ENCODE results near the gene UPF3B.
"Not testable (repeated sequence)": the region's sequence is repeated elsewhere in the genome, so short reads cannot be mapped to it uniquely, and the experiment has no call there.

The UPF3B gene, protein sequence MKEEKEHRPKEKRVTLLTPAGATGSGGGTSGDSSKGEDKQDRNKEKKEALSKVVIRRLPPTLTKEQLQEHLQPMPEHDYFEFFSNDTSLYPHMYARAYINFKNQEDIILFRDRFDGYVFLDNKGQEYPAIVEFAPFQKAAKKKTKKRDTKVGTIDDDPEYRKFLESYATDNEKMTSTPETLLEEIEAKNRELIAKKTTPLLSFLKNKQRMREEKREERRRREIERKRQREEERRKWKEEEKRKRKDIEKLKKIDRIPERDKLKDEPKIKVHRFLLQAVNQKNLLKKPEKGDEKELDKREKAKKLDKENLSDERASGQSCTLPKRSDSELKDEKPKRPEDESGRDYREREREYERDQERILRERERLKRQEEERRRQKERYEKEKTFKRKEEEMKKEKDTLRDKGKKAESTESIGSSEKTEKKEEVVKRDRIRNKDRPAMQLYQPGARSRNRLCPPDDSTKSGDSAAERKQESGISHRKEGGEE

DNA sequence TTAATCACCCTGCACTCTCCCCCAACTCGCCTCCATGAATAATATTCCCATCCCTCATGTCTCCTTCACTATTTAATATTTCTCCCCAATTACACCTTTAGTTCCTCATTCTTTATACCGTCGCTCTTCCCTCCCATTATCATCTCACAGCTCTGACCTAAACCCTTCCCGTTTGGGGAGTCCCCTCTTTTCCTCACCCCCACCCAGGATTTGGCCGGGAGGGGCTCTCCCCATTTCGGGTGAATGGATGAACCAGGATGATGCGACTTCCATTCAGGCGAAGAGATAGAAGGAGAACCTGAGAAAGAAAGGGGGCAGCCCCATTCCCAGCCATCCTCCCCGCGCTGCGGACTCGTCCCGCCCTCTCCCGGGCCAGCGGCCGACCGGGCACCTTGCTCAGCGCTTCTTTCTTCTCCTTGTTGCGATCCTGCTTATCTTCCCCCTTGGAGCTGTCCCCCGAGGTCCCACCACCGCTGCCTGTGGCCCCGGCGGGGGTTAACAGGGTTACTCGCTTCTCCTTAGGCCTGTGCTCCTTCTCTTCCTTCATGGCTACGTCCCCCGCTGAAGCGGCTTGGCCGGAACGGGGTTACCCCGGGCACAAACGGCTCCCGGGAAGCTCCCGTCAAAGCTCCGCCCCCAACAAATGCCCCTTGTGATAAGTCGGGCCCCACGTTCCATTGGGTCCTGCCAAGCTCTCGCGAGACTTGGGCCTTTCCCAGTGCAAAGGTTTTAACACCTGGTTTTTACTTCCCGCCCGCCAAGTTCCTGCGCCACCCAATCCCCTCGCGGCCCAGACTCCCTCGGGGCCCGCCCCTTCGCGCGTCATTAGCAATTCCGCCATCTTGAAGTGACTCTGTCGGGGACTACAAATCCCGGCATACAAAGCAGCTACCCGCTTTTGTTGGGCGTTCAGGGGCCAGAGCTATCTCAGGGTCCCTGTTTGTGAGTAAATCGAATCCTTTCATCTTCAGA, at the start of gene UPF3B:
Gene UPF3B (minus strand): TSS at position 582 of the 972 bp plus-strand sequence. CDS start 35 bp downstream, at position 547.
- DNase-seq = peak; percentile 95

DNA sequence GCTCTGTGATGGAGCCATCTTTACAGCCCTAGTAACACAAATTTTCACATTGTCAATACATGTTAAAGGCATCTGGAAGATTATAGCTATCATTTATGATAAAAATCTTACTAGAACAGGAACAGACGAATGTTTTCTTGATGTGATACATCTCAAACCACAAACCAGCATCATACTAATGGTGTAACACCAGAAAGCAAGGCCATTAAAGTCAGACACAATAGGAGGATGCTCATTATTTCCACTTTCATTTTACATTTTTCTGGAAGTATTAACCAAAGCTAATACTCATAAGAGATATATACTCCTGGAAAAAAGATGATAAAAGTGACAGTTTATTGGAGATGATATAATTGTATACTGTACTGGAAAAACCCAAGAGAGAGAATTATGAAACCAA, 48.2 kb upstream of the UPF3B start:
- DNase-seq = no peak

DNA sequence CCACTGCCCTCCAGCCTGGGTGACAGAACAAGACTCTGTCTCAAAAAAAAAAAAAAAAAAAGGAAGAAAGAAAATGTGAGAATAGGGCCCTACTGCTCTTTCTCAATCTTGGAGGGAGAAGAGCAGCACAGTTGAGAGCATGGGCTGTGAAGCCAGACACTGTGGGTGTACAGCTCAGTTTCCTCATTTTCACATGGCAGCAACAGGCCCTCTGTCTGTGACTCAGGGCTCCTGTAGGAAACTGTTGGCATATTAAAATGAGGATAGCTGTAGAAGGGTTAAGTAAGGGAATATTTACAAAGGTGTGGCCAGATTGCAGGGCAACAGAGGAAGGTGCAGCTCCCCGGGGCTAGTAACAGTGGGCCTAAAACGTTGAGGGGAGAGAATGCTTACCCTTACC, 46.4 kb upstream of the UPF3B start:
- DNase-seq = no peak

DNA sequence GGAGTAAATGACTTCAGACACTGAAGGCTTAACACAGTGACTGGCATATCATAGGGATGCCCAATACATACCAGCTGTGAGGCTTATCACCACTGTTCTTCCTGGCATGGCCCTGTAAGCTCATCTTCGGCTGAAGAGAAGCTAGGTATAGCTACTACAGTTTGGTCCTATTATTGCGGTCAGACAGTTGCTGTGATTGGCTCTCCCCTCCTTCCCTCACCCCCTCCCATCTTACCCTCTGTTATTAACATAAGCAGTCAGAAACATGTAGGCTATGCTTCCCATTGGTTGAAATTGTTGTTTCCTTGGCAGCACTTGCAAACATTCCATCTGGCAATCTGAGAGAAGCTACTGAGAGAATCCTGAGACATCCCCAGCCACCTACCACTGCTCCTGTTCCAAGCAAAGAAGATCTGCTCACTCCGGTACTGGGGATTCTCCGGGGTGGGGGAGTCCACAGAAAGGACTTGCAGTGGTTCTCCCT, 43.1 kb upstream of the UPF3B start, which contains the start of gene AKAP14:
Gene AKAP14 (plus strand): TSS at position 51 of the 484 bp plus-strand sequence. CDS start 7,331 bp downstream, outside the sequence.
- no peak for DNase-seq

DNA sequence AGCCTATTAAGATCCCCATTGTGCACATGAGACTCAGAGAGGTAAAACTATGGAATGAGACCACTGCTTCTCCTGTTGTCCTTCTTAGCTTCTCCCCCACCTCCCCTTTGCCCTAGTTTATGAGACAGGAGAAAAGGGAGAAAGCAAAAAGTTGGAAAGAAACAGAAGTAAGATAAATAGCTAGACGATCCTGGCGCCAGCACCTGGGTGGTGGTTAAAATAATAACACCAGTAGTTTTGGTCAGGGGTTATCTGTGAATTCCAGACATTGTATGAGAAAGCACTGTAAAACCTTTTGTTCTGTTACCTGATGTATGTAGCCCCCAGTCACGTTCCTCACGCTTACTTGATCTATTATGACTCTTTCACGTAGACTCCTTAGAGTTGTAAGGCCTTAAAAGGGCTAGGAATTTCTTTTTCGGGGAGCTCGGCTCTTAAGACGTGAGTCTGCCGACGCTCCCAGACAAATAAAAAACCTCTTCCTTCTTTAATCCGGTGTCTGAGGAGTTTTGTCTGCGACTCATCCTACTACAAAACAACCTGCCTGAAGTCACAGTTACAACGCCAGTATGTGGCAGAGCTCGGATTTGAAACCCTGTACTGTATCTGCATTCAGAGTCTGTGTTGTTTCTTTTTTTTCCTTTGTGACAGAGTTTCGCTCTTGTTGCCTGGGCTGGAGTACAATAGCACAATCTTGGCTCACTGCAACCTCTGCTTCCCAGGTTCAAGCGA, 39.4 kb upstream of the UPF3B start:
- DNase-seq = not testable (repeated sequence)

DNA sequence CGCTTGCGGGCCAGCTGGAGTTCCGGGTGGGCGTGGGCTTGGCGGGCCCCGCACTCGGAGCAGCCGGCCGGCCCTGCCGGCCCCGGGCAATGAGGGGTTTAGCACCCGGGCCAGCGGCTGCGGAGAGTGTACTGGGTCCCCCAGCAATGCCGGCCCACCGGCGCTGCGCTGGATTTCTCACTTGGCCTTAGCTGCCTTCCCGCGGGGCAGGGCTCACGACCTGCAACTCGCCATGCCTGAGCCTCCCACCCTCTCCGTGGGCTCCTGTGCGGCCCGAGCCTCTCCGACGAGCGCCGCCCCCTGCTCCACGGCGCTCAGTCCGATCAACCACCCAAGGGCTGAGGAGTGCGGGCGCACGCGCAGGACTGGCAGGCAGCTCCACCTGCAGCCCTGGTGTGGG, 37.9 kb upstream of the UPF3B start:
- not testable (repeated sequence) for DNase-seq

DNA sequence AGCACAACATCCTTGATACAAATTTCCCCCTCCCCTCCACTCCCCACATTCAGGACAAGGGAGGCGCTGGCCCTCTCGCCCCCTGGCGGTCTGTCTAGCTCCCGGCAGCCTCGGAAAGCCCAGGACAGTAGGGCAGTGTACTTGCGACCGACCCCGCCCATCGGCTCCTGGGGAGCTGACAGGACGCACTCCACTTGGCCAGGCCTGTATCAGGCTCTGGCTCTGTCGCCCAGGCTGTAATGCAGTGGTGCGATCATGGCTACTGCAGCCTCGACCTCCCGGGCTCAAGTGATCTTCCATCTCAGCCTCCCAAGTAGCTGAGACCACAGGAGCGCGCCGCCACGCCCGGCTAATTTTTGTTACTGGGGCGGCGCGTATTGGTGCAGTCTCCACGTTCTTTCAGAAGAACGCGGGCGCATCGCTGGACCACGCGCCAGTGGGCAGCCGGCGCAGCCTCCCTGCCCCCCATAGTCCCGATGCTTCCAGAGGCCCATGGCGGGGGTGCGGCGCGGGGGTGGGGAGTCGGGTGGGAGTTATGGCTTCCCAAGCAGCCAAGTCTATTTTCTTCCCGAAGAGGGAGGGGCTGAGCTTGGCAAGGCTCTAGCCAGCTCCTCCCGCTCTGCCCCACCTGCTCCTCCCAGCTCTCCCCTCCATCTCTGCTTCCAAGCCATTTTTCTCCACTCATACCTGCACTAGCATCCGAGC, 35.1 kb upstream of the UPF3B start:
- no peak for DNase-seq

DNA sequence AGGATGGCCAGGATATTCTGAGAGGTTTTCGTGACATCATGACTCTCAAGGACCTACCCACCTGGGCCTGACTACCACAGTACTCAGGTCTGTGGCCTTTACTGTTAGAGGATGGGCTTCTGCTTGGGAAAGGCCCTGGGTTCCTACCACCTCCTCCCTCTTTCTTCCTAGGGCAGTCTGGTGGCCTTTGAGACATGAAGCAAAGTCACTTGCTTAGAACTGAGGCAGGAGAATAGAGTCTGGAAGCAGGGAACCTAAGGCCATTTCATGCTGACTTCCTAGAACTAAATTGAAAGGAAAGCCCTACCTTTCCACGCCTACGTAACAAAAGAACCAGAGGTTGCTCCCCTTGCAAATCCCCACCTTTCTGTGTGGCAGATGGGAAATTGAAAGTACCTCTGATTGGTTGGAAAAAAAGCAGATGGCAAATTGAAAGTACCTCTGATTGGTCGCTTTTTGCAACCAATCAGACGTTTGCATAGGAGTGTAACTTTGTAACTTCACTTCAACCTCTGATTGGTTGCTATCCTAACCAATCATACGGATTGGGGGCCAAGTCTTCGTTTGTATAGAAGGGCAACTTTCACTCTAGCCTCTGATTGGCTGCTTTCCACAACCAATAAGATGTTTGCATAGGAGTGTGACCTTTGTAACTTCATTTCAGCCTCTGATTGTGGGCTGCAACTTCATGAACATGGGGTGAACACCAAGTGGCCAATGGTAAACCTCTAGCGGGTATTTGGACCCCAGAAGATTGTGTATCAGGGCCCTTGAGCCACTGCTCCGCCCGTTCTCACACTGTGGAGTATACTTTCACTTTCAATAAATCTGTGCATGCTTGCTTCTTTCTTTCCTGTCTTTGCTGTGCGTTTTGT, 33.0 kb upstream of the UPF3B start:
- DNase-seq = peak; percentile 11

DNA sequence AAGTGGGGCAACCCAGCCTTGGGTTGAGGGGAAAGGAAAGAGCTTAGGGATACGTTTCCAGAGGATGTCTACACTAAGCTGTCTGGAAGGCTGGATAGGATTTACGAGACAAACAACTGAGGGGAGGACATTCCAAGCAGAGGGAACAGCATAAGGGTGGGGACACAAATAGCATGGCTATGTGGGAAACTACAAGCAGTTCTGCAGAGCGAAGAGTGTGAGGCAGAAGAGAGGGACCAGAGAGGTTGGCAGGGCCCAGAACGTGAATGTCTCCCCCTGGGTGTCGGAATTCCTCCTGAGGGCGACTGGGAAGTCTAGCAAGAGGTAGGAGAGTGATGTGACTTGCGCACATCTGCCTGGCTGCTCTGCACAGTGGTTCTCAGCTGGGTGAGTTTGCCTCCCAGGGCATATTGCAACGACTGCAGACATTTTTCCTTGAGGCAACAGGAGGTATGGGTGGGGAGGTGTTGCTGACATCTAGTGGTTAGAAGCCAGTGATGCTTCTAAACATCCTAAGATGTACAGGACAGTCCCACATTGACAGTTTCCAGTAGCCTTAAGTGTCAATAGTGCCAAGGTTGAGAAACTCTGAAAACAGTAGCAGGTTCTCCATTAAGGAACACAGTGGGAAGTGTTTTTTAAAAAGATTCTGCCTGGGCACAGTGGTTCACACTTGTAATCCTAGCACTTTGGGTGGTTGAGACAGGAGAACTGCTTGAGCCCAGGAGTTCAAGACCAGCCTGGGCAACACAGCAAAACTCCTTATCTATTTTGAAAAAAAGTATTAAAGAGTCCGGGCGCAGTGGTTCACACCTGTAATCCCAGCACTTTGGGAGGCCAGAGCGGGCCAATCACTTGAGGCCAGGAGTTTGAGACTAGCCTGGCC, 28.0 kb upstream of the UPF3B start:
- DNase-seq = peak; percentile 6

DNA sequence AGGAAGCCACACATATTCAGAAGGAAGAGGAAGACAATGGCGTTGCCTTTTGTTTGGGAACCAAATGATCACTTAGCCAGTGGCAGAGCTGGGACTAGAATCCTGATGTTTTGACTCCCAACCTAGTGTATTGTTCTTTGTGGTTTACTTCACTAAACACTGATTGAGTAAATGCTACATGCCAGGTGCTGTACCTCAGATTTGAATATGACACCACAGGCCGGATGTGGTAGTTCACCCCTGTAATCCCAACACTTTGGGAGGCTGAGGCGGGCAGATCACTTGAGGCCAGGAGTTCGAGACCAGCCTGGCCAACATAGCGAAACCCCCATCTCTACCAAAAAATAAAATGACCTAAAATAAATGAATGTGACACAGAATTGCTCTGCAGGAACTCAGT, 27.3 kb upstream of the UPF3B start:
- no peak for DNase-seq

DNA sequence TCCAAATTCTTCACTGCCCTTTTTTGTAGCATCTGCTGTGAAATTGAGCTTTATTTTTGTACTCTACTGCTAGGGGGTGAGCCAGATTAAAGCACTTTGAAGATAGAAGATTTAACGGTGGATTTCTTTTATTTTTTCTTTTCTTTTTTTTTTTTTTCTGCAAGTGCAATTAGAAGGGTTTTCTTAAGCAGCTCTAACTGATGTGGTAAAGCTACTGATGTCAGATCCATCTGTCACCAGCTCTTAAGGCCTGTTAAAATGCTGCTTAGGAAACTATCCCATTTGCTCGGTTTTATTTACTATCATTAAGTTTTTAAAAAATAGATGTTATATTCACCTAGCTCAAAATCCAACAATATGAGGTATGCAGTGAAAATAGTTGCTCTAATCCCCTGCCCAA, 26.0 kb upstream of the UPF3B start:
- DNase-seq = no peak

DNA sequence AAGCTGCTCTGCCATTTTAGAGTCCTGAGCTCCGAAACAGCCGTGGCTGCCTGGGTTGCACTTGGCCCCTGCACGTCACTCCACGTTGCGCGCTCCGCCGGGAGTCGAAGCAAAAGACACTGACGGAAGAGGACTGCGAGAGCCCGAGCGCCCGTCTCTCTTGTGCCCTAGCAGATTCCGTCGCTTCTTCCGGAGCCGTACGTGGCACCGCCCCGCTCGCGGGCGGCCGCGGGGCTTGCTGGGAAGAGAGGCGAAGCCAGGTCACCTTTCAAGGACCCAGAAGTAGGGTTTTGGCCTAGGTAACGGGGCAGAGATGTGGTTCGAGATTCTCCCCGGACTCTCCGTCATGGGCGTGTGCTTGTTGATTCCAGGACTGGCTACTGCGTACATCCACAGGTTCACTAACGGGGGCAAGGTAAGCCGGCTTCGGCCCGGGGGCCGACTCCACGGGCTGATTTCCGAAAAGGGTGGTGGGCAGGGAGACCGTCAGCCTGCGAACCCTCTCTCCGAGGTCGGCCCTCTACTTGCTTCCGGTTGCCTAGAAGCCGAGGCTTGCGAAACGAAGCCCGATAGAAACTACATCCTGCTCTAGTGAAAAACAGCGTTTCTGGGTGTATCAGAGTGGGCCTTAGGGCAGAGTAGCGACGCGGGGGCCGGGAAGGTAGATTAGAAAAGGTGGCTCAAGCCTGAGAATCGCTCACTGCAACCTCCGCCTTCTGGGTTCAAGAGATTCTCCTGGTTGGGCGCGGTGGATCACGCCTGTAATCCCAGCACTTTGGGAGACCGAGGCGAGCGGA, 19.0 kb upstream of the UPF3B start, which contains the start of the genes NDUFA1 and RNF113A:
Gene NDUFA1 (plus strand): TSS at position 234 of the 797 bp plus-strand sequence. CDS start 80 bp downstream, at position 314.
Gene RNF113A (minus strand): TSS at position 135 of the 797 bp plus-strand sequence. CDS start 120 bp downstream, at position 15.
- peak; percentile 86 for DNase-seq

DNA sequence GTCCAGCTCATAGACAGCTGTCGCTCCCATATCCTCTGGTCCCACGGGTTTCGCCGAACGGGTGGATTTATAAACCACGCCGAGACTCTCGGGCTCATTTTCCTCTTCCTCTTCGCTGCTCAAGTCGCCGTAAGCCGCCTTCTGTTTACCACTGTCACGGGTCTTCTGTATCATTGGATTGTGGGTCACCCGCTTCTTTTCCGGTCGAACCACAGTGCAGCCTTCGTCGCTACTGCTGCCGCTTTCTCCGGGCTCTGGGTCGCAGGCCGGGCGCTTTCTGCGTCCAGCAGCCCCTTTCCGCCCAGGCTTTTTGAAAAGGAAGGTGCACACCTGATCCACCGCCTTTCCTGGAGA, 18.5 kb upstream of the UPF3B start:
- no peak for DNase-seq

DNA sequence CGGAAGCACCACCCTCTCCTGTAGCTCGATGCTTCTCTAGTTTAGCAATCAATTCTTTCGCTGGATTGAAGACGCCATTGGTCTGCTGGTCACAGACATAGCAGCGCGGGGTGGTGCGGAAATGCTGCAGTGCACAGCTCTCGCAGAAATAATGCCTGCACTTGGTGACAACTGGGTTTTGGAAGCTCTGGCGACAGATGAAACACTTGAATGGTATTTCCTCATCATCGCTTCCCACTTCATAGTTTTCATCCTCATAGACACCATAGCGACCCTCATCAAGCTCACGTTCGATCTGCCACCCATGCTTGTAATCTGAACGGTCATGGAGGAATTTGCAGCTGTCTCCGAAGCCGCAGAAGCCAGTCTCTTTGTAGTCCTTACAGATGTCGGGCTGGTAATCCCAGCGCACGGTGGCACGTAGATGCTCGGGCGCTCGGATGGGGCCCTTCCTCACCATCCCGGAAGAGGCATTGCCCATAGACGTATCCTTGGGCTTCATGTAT, 17.9 kb upstream of the UPF3B start:
- no peak for DNase-seq

DNA sequence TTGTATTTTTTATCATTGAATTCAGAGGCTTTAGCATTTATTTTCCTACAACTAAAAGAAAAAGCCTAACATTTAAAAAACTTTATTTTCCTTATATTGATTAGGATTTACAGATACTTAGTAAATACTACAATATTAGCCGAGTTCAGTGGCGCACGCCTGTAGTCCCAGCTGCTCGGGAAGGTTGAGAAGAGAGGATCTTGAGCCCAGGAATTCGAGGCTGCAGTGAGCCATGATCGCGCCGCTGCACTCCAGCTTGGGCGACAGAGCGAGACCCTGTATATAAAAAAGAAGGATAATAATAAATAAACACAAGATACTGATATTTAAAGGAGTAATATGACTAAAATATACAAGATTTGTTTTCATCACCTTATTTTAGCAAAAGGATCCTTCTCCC, 681 bp upstream of the UPF3B start:
- DNase-seq = no peak

DNA sequence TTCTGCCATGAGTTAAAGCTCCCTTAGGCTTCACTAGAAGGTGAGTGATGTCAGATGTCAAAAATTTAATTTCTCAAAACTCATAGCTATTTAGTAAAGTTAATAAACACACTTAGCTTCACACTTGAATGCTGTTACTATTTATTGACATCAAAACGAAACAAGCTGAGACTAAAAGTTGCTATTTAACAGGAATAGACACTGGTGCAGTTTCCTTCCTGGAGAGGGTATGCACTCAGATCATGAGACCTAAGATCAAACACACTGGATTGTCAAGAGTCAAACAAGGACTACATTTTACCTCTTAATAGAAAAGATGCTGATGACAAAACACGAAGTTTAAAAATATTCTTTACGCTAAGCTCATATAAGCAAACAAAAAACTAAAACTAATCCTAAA, 18.9 kb downstream of the UPF3B start:
- no peak for DNase-seq

DNA sequence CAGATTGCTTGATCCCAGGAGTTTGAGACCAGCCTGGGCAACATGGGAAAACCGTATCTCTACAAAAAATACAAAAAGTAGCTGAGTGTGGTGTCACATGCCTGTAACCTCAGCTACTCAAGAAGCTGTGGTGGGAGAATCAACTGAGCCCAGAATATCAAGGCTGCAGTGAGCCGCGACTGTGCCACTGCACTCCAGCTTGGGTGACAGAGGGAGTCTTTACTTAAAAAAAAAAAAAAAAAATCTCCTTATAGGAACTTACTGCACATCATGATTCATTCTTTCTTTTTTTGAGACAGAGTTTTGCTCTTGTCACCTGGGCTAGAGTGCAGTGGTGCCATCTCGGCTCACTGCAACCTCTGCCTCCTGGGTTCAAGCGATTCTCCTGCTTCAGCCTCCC, 24.3 kb downstream of the UPF3B start:
- no peak for DNase-seq

DNA sequence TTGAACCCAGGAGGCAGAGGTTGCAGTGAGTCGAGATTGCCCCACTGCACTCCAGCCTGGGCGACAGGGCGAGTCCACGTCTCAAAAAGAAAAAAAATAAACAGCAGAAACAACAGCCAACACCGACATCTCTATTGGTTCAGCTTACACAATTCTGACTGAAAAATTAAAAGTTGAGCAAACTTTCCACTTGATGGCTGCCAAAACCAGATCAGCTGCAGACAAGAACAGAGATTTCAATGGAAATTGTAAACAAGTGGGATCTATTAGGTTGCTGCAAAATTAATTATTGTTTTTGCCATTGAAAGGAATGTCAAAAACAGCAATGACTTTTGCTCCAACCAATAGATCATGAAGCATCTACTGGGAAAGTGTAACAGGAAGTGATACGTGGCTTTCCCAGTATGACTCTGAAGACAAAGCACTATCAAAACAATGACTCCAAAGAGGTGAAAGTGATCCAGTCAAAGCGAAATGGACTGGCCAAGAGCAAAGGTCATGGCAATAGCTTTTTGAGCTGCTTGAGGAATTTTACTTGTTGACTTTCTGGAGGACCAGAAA, 26.3 kb downstream of the UPF3B start:
- DNase-seq = no peak
